SH-SY5Y (cell line): Measurements from ENCODE around the gene EGFR.
A peak's percentile ranks its signal among the peaks of the same experiment; 100 is the strongest.

Experiments used
- GATA2 ChIP-seq: IDR thresholded peaks from 2 replicates; pipeline ENCODE4 v1.6.1; 2011; ENCODE audit warnings: mild to moderate bottlenecking, low read depth, low read length
- GATA3 ChIP-seq: IDR thresholded peaks from 2 replicates; pipeline ENCODE4 v1.6.1; 2011; ENCODE audit warnings: low read depth, mild to moderate bottlenecking, low read length, moderate library complexity

The EGFR gene

DNA sequence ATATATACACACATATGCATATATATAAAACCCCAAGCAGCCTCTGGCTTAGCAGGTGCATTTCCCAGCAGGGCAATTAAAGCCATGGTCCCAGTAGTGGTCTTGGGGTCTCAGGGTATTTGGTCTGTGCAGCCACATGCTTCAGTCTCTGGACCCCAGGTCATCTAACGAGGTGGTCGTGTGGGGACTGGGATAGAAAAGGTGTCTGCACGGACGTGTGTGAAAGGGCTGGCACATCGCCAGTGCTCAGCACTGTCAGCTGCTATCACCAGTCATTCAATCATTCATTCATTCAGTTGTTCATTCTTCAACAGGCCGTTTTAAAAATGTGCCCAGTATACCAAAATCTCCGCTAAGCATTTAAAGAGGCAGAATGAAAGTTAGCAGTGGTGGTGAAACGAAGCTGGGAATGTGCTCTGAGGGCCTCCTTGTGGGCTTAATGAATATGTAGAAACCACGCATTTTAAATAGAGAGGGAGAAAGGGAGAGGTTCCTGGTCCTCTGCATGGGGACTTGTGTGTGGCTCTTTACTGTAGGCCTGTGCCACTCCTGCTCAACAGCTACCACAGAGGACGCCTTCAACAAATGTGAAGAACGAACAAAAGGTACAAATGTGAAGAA is 170.4 kb downstream of the EGFR start:
- no peak for TF ChIP-seq GATA3
- no peak for TF ChIP-seq GATA2

DNA sequence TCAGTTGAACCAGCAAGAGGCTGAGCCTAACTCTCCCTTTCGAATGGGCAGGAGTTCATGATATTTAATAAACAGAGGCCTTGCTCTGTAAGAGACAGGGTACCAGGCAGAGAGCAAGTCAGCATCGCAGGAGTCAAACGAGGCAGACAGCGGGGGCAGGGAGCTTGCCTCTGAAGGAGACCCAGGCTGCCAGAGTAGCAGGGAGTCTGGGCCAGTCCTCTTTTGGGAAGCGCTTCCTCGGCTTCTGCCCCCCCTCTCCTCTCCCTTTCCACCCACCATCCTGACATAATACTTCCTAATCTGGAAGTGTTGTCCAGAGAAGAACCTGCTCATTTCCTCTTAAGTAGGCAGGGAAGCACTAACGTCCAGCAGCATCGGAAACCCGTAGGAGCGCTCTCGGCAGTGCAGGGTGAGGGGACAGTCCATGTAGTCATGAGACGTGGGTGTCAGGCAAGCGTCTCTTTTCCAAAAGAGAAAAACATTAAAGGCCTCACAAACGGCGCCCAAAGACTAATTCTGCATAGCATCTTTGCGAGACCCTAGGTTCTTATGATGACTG is 171.1 kb downstream of the EGFR start:
- TF ChIP-seq GATA3 (no peak), GATA2 (no peak)

DNA sequence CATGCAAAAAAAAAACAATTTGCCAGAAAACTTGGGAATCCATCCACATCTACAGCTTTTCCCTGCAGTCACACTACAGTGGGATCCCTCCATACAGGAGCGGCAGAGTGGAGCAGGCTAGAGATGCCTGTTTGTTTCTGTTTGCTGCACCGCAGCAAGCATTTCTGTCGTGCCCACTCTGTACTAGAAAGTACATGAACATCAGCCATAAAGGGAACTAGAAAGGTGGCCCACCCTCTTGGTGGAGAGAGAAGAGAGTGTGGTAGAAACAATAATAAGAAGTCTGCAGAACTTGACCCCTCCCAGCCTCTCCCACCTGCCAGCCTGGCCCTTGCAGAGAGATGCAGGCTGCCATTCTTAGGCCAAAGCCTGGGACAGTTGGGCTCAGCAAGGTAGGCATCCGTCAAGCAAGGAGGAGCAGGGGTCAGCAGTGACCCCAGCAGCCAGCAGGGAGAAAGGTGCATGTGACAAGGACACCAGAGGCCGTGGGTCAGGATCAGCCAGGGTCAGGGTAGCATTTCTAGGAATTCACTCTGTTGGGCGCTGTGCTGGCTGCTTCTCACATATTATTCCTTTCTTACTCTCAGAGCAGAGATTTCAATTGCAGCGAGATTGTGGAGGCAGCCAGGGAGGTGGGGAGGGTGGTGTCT is 171.8 kb downstream of the EGFR start:
- no peak for TF ChIP-seq GATA3

DNA sequence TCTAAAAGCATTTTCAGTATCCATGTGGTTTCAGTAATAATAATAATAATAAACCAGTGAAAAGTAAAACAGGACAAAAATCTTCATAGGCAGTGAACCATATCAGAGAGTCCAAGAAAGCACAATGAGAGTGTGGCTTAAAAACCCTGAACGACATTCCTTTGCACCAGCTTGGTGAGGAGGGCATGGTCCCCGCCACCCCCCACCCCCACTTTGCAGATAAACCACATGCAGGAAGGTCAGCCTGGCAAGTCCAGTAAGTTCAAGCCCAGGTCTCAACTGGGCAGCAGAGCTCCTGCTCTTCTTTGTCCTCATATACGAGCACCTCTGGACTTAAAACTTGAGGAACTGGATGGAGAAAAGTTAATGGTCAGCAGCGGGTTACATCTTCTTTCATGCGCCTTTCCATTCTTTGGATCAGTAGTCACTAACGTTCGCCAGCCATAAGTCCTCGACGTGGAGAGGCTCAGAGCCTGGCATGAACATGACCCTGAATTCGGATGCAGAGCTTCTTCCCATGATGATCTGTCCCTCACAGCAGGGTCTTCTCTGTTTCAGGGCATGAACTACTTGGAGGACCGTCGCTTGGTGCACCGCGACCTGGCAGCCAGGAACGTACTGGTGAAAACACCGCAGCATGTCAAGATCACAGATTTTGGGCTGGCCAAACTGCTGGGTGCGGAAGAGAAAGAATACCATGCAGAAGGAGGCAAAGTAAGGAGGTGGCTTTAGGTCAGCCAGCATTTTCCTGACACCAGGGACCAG is 172.5 kb downstream of the EGFR start:
- TF ChIP-seq GATA2 (no peak), GATA3 (no peak)

DNA sequence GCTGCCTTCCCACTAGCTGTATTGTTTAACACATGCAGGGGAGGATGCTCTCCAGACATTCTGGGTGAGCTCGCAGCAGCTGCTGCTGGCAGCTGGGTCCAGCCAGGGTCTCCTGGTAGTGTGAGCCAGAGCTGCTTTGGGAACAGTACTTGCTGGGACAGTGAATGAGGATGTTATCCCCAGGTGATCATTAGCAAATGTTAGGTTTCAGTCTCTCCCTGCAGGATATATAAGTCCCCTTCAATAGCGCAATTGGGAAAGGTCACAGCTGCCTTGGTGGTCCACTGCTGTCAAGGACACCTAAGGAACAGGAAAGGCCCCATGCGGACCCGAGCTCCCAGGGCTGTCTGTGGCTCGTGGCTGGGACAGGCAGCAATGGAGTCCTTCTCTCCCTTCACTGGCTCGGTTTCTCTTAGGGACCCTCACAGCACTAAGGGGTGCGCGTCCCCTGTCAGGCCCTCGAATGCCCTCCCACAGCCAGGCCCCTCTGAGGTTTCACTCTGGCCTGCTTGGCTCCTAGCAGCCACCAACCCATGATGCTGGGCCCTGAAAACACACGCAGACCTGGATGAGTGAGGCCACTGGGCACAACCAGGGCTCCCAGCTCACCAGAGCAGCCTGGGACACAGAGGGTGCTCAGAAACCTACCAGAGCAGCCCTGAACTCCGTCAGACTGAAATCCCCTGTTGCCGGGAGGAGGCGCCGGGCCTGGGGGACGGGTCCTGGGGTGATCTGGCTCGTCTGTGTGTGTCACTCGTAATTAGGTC is 173.3 kb downstream of the EGFR start:
- TF ChIP-seq GATA2 (no peak), GATA3 (no peak)

DNA sequence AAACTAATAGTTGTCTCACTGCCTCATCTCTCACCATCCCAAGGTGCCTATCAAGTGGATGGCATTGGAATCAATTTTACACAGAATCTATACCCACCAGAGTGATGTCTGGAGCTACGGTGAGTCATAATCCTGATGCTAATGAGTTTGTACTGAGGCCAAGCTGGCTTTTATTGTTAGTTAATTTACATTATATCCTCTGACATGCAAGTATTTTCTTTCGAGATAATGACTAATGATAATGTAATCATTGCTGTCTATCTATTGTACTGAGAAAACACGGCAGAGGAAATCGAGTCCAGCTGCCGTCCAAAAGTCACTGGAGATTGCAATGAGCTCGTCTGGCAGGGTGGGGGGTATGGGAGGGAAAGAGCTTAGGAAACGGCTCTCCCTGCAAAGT is 173.9 kb downstream of the EGFR start:
- TF ChIP-seq GATA3 = peak; percentile 99
- peak; percentile 94 for TF ChIP-seq GATA2

DNA sequence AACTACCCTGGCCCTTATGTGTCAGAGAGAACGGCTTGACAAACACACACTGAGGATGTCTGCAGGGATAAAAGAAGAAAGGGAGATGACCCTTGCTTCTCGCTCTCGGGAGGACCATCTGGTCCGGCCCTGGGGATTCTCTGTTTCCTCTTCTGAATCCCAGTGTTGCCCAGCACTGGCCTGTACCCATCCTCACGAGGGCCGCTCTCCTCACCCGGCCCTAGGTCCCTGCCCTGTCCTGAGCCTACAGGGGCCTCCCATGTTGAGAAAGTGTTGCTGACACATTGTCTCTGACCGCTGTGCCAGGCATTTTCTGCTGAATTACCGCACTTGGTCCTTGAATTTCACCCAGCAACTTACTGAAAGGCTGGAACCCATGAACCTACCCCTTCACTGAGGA is 174.4 kb downstream of the EGFR start:
- TF ChIP-seq GATA3 (no peak), GATA2 (no peak)

DNA sequence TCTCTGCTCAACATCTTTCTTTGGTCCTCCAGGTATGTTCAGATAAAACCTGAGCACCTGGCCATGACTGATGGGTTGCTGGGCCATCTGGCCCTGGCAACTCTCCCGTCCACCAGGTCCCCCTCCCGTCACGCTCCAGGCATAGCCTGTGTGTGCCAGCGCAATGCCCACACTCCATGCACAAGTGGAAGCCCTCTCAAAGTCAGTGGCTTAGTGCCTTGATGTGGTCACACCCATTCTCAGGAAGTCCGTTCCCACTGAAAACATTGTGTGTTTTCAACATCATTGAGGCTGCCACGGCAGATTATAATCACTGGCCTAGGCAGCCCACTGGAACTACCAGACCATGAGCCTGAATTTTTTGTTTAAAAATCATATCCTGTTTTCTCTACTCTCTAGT is 175.7 kb downstream of the EGFR start:
- no peak for TF ChIP-seq GATA2

DNA sequence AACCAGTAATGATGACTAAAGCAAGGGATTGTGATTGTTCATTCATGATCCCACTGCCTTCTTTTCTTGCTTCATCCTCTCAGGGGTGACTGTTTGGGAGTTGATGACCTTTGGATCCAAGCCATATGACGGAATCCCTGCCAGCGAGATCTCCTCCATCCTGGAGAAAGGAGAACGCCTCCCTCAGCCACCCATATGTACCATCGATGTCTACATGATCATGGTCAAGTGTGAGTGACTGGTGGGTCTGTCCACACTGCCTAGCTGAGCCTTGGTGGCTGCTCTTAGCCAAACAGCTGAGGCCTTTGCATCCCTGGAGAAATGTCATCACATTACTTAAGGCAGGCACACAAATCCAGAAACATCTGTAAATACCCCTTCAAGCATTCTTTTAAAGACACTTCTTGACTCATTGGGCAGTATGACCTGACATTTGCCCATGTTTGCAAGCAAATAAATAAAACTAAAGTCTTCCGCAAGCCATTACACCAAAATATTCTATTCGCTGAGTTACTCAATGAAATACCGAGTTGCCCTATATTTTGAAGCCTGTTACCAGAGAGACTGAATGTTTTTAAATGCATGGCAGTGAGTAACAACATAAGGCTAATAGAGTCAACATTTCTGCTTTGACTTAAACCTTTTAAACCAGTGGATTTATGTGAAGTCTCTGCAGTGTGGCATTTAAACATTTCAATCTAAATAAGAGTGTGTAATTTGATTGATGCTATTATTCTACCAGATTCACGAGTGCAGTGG is 180.0 kb downstream of the EGFR start:
- TF ChIP-seq GATA2 = no peak
- TF ChIP-seq GATA3 = no peak

DNA sequence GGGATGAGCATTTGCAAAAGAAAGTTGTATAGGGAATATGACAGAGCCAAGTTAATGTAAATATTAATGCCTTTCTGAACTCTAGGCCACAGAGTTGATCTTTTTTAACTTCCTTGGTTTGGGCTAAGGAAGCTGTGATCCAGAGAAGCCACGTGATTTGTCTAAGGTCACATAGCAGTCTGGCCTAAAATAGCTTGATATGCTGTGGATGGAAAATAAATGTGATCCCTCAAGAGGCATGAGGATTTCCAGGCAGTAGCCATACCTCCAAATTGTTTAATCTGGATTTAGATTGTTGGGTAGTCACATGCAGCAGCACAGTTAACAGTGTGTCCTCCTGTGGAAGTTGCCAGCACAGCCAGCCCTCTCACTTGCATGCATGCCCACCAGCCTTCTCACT is 180.6 kb downstream of the EGFR start:
- TF ChIP-seq GATA2 (no peak), GATA3 (no peak)

DNA sequence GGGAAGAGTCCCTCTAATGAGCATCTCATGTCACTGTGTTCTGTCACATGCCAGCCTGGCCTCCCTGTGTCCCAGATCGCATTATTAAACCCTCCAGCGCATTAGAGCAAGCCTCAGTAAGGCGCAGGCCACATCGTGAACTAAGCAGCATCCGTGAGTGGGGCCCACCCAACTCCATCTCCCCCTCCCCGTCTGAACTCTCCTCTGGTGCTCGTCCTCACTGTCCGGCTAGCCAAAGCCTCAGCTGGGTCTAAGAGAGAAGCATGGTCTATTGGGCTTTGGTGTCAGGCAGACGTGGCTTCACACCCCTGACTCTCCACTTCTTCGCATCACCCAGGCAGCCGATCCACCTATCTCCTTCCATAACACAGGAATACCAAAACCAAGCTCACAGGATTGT is 181.6 kb downstream of the EGFR start:
- TF ChIP-seq GATA3 (no peak), GATA2 (no peak)

DNA sequence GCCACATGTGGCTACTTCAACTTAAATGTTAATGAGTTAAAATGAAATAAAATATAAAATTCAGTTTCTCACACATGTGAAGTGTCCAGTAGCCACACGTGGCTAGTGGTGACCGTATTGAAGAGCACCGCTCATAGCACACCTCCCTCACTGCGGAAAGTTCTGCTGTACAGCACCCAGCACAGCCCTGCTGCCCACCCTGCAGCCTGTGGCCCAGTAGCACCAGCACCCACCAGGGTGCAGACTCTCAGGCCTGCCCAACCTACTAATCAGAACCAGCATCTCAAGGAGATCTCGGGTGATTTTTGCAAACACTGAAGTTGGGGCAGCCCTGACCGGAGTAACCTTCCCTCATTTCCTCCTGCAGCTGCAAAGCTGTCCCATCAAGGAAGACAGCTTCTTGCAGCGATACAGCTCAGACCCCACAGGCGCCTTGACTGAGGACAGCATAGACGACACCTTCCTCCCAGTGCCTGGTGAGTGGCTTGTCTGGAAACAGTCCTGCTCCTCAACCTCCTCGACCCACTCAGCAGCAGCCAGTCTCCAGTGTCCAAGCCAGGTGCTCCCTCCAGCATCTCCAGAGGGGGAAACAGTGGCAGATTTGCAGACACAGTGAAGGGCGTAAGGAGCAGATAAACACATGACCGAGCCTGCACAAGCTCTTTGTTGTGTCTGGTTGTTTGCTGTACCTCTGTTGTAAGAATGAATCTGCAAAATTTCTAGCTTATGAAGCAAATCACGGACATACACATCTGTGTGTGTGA is 183.5 kb downstream of the EGFR start:
- TF ChIP-seq GATA2 (no peak), GATA3 (no peak)

DNA sequence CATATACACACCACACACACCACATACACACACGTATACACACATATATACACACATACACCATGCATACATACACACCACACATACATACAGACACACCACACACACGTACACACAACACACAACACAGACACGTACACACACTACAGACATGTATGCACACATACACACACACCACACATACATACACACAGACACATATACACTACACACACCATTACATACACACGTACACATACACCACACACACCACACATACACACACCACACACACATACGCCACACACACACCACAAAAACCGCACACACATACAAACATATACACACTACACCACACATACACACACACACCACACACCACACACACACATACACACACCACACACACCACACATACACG is 184.5 kb downstream of the EGFR start:
- TF ChIP-seq GATA2 = no peak
- TF ChIP-seq GATA3 = no peak
